Measurements from ENCODE around the gene TMCO4.

DNA sequence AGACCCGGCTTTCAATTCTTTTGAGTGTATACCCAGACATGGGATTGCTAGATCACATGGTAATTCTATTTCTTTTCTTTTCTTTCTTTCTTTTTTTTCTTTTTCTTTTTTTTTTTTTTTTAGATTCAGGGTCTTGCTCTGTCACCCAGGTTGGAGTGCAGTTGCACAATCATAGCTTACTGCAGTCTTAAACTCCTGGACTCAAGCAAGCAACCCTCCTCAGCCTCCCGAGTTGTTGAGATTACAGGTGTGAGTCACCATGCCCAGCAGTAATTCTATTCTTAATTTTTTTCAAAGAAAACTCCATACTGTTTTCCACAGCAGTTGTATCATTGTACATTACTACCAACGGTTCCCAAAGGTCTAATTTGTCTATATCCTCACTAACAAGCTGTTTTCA, 28.8 kb upstream of the TMCO4 start:
- TF ChIP-seq, protein P1, sequence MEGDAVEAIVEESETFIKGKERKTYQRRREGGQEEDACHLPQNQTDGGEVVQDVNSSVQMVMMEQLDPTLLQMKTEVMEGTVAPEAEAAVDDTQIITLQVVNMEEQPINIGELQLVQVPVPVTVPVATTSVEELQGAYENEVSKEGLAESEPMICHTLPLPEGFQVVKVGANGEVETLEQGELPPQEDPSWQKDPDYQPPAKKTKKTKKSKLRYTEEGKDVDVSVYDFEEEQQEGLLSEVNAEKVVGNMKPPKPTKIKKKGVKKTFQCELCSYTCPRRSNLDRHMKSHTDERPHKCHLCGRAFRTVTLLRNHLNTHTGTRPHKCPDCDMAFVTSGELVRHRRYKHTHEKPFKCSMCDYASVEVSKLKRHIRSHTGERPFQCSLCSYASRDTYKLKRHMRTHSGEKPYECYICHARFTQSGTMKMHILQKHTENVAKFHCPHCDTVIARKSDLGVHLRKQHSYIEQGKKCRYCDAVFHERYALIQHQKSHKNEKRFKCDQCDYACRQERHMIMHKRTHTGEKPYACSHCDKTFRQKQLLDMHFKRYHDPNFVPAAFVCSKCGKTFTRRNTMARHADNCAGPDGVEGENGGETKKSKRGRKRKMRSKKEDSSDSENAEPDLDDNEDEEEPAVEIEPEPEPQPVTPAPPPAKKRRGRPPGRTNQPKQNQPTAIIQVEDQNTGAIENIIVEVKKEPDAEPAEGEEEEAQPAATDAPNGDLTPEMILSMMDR (IDR thresholded peaks at IDR 0.05): no peak
- TF ChIP-seq POLR2AphosphoS5 (IDR thresholded peaks at IDR 0.05) (no peak), POLR2A (IDR thresholded peaks at IDR 0.05) (no peak)

Data from transverse colon (tissue), 4 donors.